ENCODE results near the gene PODXL.
"Not testable (repeated sequence)": the region's sequence is repeated elsewhere in the genome, so short reads cannot be mapped to it uniquely, and the experiment has no call there.

Gene PODXL

DNA sequence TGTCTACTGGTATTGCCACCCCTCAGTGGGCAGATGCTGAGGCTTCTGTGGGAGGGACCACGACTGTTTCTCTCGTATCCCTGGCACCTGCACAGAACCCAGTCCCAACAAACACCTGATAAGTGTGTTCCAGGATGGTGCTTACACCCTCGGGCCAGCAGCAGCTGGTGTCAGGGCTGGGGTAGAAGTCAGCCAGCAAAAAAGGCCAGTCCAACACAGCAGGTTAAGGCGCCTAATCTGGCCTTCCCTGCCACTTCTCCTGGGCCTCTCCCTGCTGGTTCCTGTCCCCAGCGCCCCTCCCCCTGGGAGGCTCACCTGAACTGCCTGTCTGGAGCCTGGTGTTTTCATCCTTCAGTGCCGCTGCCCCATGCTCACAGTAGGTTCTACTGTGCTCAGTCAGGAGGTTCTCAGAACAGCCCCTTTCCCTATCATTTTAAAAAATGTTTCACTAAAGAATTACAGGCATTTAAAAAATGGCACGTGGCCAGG, 20.0 kb downstream of the PODXL start:
- no peak for DNase-seq

DNA sequence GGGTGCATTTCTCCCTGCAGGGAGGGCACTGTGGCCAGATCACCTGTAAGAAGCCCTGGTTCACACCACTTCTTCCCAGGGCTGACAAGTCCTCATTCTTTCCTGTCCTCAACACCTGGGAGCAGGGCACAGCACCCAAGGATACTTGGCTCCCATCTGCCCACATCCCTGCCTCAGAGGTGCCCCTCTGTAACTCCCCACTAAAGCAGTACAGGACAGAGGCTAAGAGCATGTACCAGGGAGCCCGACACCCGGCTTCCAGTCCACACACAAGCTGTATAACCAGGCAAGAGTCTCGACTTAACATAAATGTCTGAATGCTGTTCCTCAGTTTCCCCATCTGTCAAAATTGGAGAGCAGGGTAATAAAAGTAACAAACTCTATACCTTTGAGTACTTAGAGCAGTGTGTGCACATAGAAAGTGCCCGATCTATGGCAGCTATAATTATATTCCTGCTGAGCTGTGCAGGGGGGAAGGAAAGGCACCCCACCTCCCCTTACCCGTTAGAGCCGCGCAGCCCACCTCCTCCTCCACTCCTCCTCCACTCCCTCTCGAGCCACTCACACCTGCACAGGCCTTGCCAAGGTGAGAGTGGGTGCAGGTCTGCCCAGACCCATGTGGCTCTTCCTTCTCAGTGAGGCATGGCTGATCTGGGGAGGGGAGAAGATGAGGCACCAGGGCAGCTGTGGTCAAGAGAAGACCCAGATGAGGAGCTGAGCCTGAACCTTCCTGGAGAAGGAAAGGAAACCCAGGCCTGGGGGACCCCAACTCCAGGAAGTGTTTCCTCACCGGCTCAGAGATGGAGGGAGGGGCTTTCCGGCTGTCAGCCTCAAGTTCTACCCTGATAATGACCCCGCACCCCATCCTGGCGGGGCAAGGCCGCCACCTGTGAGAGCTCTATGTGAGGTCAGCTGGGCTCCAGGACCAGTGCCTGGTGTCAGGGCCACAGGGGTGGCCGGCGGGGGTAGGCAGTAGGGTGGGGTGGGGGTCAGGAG, 22.6 kb downstream of the PODXL start:
- DNase-seq = no peak

DNA sequence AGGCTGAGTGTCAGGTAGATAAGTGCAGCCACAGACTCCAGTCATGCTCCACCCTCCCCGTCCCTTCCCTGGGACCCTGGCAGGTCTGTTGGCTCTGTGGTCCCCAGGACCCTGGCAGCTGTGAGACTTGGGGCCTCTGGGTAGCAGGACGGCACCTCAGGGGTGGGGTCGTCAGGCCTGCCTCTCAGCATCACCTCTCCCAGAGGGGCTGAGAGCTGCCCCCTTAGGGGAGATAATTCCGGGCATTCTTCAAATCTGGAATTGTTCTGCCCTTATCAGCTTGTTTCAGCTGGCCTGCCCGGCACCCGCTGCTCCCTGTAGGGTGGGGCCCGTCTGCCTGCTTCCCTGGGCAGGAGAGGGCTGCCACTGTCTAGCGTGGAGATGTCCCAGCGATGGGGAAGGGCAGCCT, 23.3 kb downstream of the PODXL start:
- DNase-seq = no peak

- DNase-seq = no peak
Measured at GRCh38 chr7:131532570-131533091, 23.8 kb downstream of the PODXL start.

- no peak for DNase-seq
Measured at GRCh38 chr7:131530137-131530536, 26.3 kb downstream of the PODXL start.

DNA sequence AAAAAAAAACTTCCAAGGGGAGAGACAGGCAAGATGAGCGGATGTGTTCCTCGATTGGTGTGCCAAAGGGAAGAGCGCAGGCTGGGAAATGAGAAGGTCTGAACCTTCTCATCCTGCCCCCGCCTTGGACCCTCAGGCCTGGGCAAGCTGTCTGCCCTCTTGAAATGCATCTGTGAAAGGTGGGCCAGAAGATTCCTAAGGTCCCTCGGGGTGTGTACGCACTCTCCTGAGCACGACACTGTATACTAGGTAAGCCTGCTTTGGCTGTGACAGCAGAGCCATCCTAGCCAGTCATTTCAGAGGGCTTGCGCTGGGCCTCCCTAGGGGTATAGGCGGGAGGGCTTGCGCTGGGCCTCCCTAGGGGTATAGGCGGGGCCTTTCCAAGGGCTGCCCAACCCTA, 26.8 kb downstream of the PODXL start:
- no peak for DNase-seq

DNA sequence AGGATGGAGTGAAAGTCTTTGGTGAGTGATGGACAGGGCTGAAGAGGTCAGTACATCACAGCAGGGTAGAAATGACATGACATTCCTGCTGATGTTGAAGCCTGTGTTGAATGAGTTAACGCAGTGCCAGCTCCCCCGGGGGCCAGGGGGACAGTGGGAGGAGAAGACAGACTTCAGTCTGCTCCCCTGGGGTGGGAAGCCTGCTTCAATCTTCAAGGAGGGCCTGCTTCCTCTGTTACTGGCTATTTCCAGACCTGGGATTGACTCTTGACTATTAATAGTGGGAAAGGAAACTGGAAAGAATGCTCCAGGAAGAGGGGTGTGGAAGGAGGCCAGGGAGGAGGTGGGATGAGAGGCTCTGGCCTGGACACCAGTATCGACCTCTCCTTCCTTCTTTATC, 27.2 kb downstream of the PODXL start:
- DNase-seq = no peak

DNA sequence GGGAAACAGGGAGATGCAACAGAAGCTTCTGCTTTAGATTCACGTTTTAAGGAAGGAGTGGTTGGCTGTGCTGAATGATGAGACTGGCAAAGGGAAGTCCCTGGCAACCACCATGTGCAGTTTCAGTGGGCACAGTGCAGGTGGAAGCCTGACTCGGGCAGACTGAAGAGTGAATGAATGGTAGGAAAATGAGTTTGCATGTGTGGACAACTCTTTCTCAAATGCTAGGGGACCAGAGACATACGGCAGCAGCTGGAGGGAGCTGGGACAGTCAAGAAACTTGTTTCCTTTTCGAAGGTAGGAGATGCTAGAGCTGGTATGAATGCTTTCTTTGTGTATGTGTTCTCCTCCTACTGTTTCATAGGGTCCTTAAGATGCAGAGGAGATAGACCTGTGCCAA, 29.0 kb downstream of the PODXL start:
- DNase-seq = peak; percentile 27 to 45 (median 40)

DNA sequence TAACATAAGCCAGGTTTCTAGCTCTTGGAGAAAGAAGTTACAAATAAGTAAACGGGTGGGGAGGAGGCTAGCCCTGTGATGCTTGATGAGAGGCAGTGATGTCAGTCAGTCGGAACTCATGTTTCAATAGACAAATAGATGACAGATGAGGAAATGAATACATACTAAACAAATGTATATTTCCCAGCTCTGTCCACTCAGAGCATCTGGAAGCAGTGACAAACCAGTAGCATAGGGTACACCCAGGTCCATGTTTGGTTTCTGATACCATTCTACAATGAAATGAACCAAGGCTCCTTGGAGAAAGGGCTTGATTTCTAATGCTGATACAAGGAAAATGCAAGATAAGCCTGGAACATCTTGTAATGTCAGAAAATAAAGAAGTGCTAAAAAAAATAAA, 30.6 kb downstream of the PODXL start:
- no peak for DNase-seq

DNA sequence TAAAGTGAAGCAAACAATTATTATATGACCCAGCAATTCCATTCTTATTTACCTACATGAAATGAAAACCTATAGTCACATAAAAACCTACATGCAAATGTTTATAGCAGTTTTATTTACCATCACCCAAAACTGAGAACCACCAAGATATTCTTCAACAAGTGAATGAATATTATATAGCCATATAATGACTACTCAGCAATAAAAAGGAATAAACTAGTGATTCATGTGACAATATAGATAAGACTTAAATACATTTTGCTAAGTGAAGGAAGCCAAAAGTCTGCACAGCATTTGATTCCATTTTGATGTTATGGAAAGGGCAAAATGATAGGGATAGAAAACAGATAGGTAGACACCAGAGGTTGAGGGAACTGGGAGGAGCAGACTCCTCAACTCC, 31.7 kb downstream of the PODXL start:
- DNase-seq = no peak

DNA sequence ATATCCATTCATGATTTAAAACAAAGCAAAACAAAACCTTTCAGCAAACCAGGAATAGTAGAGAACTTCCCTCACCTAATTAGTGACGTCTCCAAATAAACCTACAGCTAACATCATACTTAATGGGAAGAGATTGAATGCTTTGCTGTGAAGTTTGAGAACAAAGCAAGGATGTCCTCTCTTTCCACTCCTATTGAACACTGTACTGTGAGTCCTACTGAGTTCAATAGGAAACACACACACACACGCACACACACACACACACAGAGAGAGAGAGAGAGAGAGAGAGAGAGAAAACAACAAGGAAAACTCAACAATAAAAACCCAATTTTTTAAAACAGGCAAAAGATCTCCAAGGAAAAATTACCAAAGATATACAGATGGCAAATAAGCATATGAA, 32.3 kb downstream of the PODXL start:
- no peak for DNase-seq

DNA sequence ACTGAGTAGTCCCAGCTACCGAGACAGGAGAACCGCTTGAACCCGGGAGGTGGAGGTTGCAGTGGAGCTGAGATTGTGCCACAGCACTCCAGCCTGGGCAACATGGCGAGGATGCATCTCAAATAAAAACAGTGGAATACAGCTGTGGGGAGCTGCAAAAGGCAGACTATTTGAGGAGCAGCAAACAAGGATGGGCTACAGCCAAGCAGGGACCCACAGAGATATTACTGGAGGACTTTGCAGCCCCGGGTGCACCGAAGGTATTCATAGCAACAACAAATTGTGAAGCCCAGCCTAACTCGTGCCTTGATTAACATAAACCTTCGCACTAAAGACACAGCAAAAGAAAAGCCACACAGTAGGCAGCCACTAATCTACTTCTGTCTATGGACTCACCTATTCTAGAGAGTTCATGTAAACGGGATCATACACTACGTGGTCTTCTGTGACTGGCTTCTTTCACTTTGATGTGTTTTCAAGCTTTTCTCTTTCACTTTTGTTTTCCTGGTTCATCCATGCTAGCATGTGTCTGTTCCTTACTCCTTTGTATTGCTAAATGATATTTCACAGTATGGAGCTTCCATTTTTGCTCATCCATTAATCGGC, 34.0 kb downstream of the PODXL start:
- DNase-seq = no peak

DNA sequence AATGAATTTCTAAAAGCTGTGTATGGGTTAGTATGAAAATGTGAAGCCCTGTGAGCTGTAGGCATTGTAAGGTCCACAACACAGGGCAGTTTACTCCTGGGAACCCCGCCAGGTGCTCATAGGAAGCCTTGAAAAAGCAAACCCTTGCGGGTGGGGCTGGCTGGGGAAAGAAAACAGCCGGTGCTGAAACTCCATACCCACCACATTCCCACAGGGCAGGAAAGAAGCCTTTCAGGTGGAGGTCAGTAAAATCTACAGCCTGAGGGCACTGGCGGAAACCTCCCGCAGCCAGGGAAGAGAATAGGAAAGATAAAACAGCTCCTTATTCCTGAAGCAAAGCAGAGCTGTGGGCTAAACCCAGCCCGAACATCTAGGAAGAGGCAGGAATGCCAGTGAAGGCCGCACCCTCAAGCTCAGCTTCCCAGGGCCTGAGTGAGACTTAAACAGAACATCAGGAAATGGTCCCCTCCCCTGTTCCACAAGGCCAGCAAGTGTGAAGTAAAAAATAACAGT, 34.7 kb downstream of the PODXL start:
- no peak for DNase-seq

DNA sequence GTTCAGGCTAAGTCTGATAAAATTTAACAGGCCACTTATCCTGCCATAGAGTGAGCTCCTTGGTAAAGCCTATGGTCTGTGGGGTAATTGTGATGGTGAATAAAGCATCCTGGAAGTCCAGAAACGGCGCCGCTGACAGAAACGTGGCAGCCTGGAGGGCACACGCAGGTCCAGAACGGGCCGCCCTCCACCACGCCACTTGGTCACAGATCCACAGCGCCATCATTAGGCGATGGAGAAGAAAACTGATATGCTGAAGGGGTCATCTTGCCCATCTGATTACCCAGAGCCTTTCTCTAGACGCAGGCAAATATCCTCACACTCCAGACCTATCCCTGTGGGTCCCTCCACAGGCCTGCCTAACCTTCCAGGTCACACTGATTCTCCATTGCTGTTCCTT, 37.8 kb downstream of the PODXL start:
- DNase-seq = no peak

GRCh38 chr7:131517218-131517923, 39.1 kb downstream of the PODXL start:
- DNase-seq = no peak

- not testable (repeated sequence) for DNase-seq
Measured at GRCh38 chr7:131515471-131515870, 41.0 kb downstream of the PODXL start.

DNA sequence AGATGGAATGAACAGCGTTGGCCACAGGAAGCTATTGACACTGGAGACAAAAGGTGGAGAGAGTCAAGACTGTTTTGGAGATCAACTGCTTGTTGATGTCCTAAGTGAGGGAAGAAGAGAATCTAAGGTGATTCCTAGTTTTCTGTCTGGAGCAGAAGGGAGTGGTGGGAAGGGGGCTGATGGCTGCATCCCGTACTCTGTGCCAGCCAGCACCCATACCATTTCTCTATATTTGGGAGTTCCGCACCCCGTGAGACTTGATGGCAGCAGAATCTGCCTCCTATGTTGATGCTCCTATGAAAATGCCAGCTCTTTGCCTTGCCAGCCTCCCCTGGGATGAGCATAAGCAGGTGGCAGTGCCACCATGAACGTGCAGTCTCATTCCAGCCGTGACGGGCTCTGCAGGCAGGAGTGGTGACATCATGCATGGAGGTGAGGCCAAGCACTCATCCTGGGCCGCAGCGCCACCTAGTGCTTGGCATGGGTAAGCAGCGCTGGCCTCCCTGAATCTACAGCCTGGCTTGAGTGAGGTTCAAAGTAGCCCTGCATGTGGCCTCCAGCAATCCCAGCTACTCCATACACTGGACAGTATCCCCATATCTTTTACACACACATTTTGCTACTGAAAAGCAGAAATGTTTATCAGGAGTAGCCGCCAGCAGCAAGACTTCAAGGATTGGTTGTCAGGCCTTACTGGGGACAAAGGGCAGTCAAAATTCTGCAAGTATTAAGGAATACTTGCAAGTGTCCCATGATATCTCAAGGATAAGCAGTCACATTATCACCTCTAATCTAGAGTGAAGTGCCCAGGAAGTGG, 43.0 kb downstream of the PODXL start:
- DNase-seq = peak; percentile 80 to 91 (median 86)

GRCh38 chr7:131511774-131512535, 44.5 kb downstream of the PODXL start:
- DNase-seq = no peak

DNA sequence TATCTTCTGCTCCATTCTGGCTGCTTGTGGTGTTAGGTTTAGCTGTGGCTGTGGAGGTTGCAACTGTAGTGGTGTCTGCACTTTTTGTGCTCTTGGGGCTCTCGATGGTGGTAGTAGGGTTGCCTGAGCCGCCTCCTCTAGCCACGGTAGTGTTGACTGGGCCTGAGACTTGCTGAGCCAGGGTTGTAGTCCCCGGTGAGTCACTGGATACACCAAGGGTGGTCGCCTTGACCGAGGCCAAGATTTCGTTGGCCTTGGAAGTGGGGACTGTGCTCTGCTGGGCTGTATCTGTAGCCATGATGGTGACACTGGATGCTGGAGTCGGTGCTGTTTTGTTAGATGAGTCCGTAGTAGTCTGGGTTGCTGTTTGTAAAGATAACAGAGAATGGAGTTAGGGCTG, 45.4 kb downstream of the PODXL start:
- DNase-seq = no peak

DNA sequence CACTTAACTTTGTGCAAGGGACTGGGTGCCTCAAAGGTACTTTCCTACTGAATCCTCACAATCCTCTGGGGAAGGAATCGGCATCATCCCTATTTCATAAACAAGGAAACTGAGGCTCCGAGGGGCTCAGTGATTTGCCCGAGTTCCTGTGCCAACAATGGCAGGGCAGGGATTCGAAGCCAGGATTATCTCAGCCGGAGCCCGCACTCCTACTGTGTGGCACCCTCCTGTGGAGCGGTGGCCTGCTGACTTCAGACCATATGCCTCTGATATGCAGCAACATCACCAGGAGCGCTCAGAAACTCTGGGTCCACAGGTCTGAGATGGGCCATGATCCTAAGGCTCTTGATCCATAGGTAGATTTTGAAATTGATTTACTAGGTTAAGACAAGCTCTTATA, 46.6 kb downstream of the PODXL start:
- no peak for DNase-seq

GRCh38 chr7:131508754-131509486, 47.5 kb downstream of the PODXL start:
- DNase-seq = no peak
